Naive B cell (primary cell): ENCODE measurements around the gene BSCL2. TPM values are rescaled to one million over a fixed set of nuclear protein-coding genes. Genes with fewer than 3 reads are reported as not detected.

Experiments
- ATAC-seq, 2 donors: fragments of 150-1000 bp; cut with Tn5 transposase; 2 replicates each; pipeline ENCODE4 v1.10.0; 2021; ENCODE audit warnings: low read depth in 2 of 2, mild to moderate bottlenecking in 2 of 2, moderate library complexity in 2 of 2
- DNase-seq: peaks from one replicate; pipeline ENCODE4 v3.0.0; 2022
- H3K27ac Mint-ChIP-seq, 6 donors: one replicate each; pipeline ENCODE4 v1.8.0; 2020 to 2022; ENCODE audit warnings: mild to moderate bottlenecking in 6 of 6, mixed read lengths in 6 of 6, moderate library complexity in 5 of 6, inconsistent platforms in 2 of 6
- H3K27me3 Mint-ChIP-seq, 3 donors: one replicate each; pipeline ENCODE4 v1.8.0; 2021 to 2022; ENCODE audit warnings: mixed read lengths in 3 of 3, mild to moderate bottlenecking in 1 of 3
- H3K36me3 Mint-ChIP-seq, 2 donors: one replicate each; pipeline ENCODE4 v1.8.0; 2020 to 2022; ENCODE audit warnings: mixed read lengths in 2 of 2, inconsistent platforms in 1 of 2, mild to moderate bottlenecking in 1 of 2
- H3K4me1 Mint-ChIP-seq, 3 donors: one replicate each; pipeline ENCODE4 v1.8.0; 2020 to 2022; ENCODE audit warnings: mixed read lengths in 3 of 3, inconsistent platforms in 1 of 3, mild to moderate bottlenecking in 1 of 3, moderate library complexity in 1 of 3
- H3K4me3 Mint-ChIP-seq, 8 donors: one replicate each; pipeline ENCODE4 v1.8.0; 2020 to 2022; ENCODE audit warnings: mild to moderate bottlenecking in 8 of 8, mixed read lengths in 8 of 8, moderate library complexity in 8 of 8, inconsistent platforms in 2 of 8
- H3K9me3 Mint-ChIP-seq, 7 donors: one replicate each; pipeline ENCODE4 v1.8.0; 2020 to 2022; ENCODE audit warnings: mixed read lengths in 7 of 7, mild to moderate bottlenecking in 5 of 7, inconsistent platforms in 2 of 7, moderate library complexity in 1 of 7
- polyA plus RNA-seq, 6 donors: library from polyadenylated mRNA; unstranded; fragments of 300-500 nt; fragmentation: Illumina TruSeq; gene quantifications; one replicate each; pipeline ENCODE4 v1.2.3, GENCODE V29; 2021; ENCODE audit warnings: low read depth in 6 of 6

The BSCL2 gene
- polyA plus RNA-seq, 6 donors from 2014 or later: 49.6 to 98.5 (median 57.6) TPM

- H3K4me1 Mint-ChIP-seq: peaks cover 29 to 52% (median 45%) of the 10 kb centered on the region in 3 donors
- ATAC-seq (peak; percentile 57 to 59), DNase-seq (peak; percentile 91)
- H3K9me3 Mint-ChIP-seq: no peaks in the 10 kb centered on the region
- peak overlapping the region; percentile 95 to 99 (median 98) for H3K27ac Mint-ChIP-seq
- H3K27me3 Mint-ChIP-seq: no peaks in the 10 kb centered on the region
- peaks cover 0 to 11% of the 10 kb centered on the region in 2 donors for H3K36me3 Mint-ChIP-seq
- peak overlapping the region; percentile 90 to 100 (median 98) for H3K4me3 Mint-ChIP-seq
Measured at GRCh38 chr11:62727872-62728170, 20.6 kb upstream of the BSCL2 start.

GRCh38 chr11:62727165-62727871 is 20.1 kb upstream of the BSCL2 start, which contains the start of gene HNRNPUL2:
Gene HNRNPUL2, minus strand, starts transcription at chr11:62727457. Its CDS starts 301 bp downstream, at chr11:62727156.
- peak within 1 kb of the TSS; percentile 90 to 100 (median 98) for H3K4me3 Mint-ChIP-seq
- peaks cover 0 to 14% of the 10 kb centered on the region in 2 donors for H3K36me3 Mint-ChIP-seq
- no peaks in the 10 kb centered on the region for H3K9me3 Mint-ChIP-seq
- peak within 1 kb of the TSS; percentile 95 to 99 (median 98) for H3K27ac Mint-ChIP-seq
- peaks cover 29 to 52% (median 45%) of the 10 kb centered on the region in 3 donors for H3K4me1 Mint-ChIP-seq
- no peaks in the 10 kb centered on the region for H3K27me3 Mint-ChIP-seq
- DNase-seq (peak; percentile 100), ATAC-seq (peak; percentile 76 to 77)

- H3K36me3 Mint-ChIP-seq: peaks cover 4 to 14% of the 10 kb centered on the region in 2 donors
- DNase-seq (no peak), ATAC-seq (peak; percentile 0 to 1)
- H3K9me3 Mint-ChIP-seq: no peaks in the 10 kb centered on the region
- peak overlapping the region; percentile 90 to 100 (median 98) for H3K4me3 Mint-ChIP-seq
- peak overlapping the region in 5 of 6 donors; percentile 56 to 98 (median 98) for H3K27ac Mint-ChIP-seq
- H3K4me1 Mint-ChIP-seq: peaks cover 29 to 56% (median 45%) of the 10 kb centered on the region in 3 donors
- no peaks in the 10 kb centered on the region for H3K27me3 Mint-ChIP-seq
Measured at GRCh38 chr11:62726915-62727164, 19.6 kb upstream of the BSCL2 start.

- Mint-ChIP-seq H3K27me3 (no peaks in the 10 kb centered on the region), H3K36me3 (peaks cover 9 to 14% of the 10 kb centered on the region in 2 donors), H3K9me3 (no peaks in the 10 kb centered on the region), H3K27ac (peak overlapping the region; percentile 83 to 98 (median 90)), H3K4me1 (peaks cover 29 to 57% (median 45%) of the 10 kb centered on the region in 3 donors), H3K4me3 (peak overlapping the region; percentile 90 to 100 (median 98))
- DNase-seq (no peak), ATAC-seq (no peak)
Measured at GRCh38 chr11:62726156-62726914, 19.1 kb upstream of the BSCL2 start.

- Mint-ChIP-seq H3K27me3 (no peaks in the 10 kb centered on the region), H3K27ac (peak overlapping the region; percentile 87 to 98 (median 94)), H3K9me3 (no peaks in the 10 kb centered on the region), H3K4me3 (peak overlapping the region; percentile 90 to 100 (median 98)), H3K36me3 (peaks cover 9 to 14% of the 10 kb centered on the region in 2 donors), H3K4me1 (peaks cover 29 to 52% (median 45%) of the 10 kb centered on the region in 3 donors)
- DNase-seq (no peak), ATAC-seq (no peak)
Measured at GRCh38 chr11:62725646-62726045, 18.4 kb upstream of the BSCL2 start.

- H3K4me1 Mint-ChIP-seq: peaks cover 33 to 42% (median 35%) of the 10 kb centered on the region in 3 donors
- no peaks in the 10 kb centered on the region for H3K27me3 Mint-ChIP-seq
- peaks cover 19 to 21% of the 10 kb centered on the region in 2 donors for H3K36me3 Mint-ChIP-seq
- H3K9me3 Mint-ChIP-seq: no peaks in the 10 kb centered on the region
- H3K27ac Mint-ChIP-seq: peak overlapping the region in 3 of 6 donors; percentile 56 to 72 (median 57)
- ATAC-seq: no peak
- peak overlapping the region in 7 of 8 donors; percentile 4 to 100 (median 90) for H3K4me3 Mint-ChIP-seq
- no peak for DNase-seq
Measured at GRCh38 chr11:62724171-62724570, 16.9 kb upstream of the BSCL2 start.

GRCh38 chr11:62721994-62722393 is 14.8 kb upstream of the BSCL2 start:
- peaks cover 29 to 37% (median 30%) of the 10 kb centered on the region in 3 donors for H3K4me1 Mint-ChIP-seq

GRCh38 chr11:62719302-62719978 is 12.2 kb upstream of the BSCL2 start:
- Mint-ChIP-seq H3K4me1 (peaks cover 11 to 22% (median 20%) of the 10 kb centered on the region in 3 donors), H3K27ac (peak overlapping the region in 1 of 6 donors; percentile 53), H3K4me3 (peak overlapping the region in 1 of 8 donors; percentile 45), H3K36me3 (peaks cover 27 to 32% of the 10 kb centered on the region in 2 donors), H3K9me3 (no peaks in the 10 kb centered on the region), H3K27me3 (no peaks in the 10 kb centered on the region)
- DNase-seq (no peak), ATAC-seq (no peak)

More at GRCh38 chr11:62721994-62722393, 14.8 kb upstream of the BSCL2 start:
- Mint-ChIP-seq H3K27ac (peak overlapping the region in 2 of 6 donors; percentile 58 to 74), H3K4me3 (peak overlapping the region in 2 of 8 donors; percentile 18 to 47), H3K27me3 (no peaks in the 10 kb centered on the region), H3K9me3 (no peaks in the 10 kb centered on the region), H3K36me3 (peaks cover 19 to 27% of the 10 kb centered on the region in 2 donors)
- ATAC-seq (no peak), DNase-seq (no peak)

GRCh38 chr11:62716816-62717215 is 9.6 kb upstream of the BSCL2 start:
- Mint-ChIP-seq H3K9me3 (no peaks in the 10 kb centered on the region), H3K4me3 (no peak overlapping the region), H3K36me3 (peaks cover 18 to 23% of the 10 kb centered on the region in 2 donors), H3K27me3 (no peaks in the 10 kb centered on the region), H3K4me1 (peaks cover 4 to 13% (median 12%) of the 10 kb centered on the region in 3 donors), H3K27ac (no peak overlapping the region)
- ATAC-seq (no peak), DNase-seq (no peak)

- ATAC-seq (no peak), DNase-seq (no peak)
- H3K36me3 Mint-ChIP-seq: peaks cover 18 to 19% of the 10 kb centered on the region in 2 donors
- H3K4me1 Mint-ChIP-seq: peaks cover 4 to 12% (median 9%) of the 10 kb centered on the region in 3 donors
- H3K27me3 Mint-ChIP-seq: no peaks in the 10 kb centered on the region
- no peaks in the 10 kb centered on the region for H3K9me3 Mint-ChIP-seq
- peak overlapping the region in 1 of 6 donors; percentile 15 for H3K27ac Mint-ChIP-seq
- no peak overlapping the region for H3K4me3 Mint-ChIP-seq
Measured at GRCh38 chr11:62716206-62716605, 9.0 kb upstream of the BSCL2 start.

- peak overlapping the region in 3 of 6 donors; percentile 21 to 55 (median 47) for H3K27ac Mint-ChIP-seq
- H3K4me1 Mint-ChIP-seq: peaks cover 4 to 12% (median 12%) of the 10 kb centered on the region in 3 donors
- peaks cover 18 to 19% of the 10 kb centered on the region in 2 donors for H3K36me3 Mint-ChIP-seq
Measured at GRCh38 chr11:62715150-62716130, 8.2 kb upstream of the BSCL2 start.

GRCh38 chr11:62713343-62713742 is 6.1 kb upstream of the BSCL2 start:
- Mint-ChIP-seq H3K36me3 (peaks cover 9 to 11% of the 10 kb centered on the region in 2 donors), H3K27me3 (no peaks in the 10 kb centered on the region), H3K27ac (peak overlapping the region in 4 of 6 donors; percentile 27 to 68 (median 54)), H3K4me1 (peaks cover 16 to 31% (median 24%) of the 10 kb centered on the region in 3 donors), H3K9me3 (no peaks in the 10 kb centered on the region), H3K4me3 (peak overlapping the region in 1 of 8 donors; percentile 46)
- no peak for DNase-seq
- no peak for ATAC-seq

More at GRCh38 chr11:62715150-62716130, 8.2 kb upstream of the BSCL2 start:
- no peak for ATAC-seq
- Mint-ChIP-seq H3K4me3 (no peak overlapping the region), H3K27me3 (no peaks in the 10 kb centered on the region), H3K9me3 (no peaks in the 10 kb centered on the region)
- DNase-seq: no peak
